ENCODE measurements around the gene ELOVL4.

The ELOVL4 gene

GRCh38 chr6:79911992-79912391 is 35.4 kb downstream of the ELOVL4 start:
- DNase-seq: no peak

DNA sequence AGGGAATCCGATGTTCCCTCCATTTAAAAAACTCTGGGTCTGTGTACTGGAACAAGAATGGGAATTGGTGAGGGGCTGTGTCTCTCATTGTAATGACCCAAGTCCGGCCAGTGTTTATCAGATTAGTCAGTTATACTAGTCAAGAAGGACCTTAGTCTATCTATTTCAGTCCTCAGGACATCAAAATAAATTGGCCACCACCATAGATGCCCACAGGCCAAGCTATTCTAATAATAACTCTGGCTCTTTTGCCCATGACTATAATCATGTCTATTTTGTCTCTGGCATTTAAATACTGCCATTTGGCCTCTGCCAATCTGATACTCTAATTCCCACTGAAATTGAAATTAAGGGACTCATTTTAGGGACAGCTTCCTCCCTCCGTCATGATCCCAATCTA is 37.8 kb downstream of the ELOVL4 start:
- no peak for DNase-seq

DNA sequence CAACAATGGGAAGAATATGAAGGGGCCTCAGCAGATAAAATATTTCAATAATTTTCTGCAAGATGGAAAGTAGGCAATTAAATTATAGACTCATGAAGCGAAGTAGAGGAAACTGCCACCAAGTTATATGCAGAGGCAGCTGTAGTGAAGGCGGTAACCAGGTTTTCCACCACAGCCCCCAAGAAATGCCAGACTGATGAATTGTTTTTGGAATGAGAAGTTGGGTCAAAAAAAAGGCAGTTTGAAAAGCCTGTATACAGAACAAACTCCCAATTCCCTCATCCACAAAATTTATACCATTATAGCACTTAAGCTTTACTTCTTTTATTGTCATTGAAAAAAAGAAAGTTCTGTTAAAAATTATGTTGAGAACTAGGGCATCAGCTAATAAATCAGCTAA is 45.3 kb downstream of the ELOVL4 start:
- no peak for DNase-seq

DNA sequence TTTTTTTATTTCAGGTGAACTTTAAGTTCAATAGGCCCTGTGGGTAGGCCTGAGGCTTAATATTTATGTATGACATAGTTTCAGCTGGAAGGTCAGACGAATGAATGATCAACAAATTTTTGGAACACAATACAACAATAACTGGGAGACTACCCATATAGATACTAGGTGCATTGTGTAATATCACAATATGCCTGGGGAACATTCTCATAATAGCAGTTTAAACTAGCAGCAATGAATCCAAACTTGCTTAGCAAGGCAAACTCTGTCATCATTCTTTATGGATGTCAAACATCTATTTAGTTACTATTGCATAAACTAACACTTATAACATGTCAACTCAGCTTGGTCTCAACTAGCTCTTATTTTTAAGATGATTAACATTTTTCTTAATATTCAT is 49.3 kb downstream of the ELOVL4 start:
- DNase-seq: no peak

GRCh38 chr6:79896075-79896449 is 51.3 kb downstream of the ELOVL4 start:
- DNase-seq: no peak

DNA sequence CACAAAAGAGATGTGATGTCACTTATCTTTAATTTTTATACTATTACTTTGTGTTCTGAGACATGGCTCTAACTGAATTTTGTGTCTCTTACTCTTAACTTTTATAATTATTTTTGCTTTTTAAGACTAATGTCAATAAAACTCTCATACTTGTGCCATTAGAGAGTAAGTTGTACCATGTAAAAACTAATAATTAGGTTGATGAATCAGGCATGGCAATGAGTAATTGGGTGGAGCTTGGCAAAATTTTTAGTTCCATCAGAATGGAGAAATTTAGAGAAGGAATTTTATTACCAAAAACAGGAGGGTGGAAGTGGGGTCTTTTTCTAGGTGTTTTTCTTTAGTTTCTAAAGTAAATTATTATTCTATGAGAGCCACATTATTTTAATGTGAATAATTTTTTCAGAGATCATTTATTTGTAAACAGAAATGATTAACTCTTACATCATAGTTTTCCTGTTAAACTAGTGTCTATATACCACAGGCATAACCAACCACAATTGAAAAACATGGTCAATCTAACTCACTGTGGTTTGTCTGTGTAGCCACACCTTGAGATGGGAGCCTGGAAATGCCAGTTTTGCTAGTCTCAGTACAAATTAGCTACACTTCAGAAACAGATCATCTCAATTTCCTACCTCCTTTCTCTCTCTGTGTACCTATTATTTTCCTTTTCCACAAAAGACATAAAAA is 51.8 kb downstream of the ELOVL4 start:
- no peak for DNase-seq

DNA sequence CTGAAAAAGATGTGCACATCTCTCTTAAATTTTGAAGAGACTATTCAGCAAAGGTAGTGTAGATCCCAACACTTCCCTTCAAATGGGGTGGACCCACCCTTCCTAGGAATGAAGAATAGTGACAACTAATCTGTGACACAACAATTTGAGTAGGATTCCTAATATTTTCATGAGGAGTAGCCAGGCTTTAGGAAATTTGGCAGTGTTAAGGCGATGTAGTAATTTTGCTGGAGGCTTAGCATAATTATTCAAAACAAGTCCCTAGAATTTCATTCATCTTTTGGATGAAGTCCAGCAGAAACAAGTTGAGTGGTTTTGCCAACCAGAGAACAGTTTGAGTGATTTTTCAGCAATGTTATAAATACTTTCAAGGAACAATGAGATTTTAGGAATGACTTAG is 52.4 kb downstream of the ELOVL4 start:
- no peak for DNase-seq

GRCh38 chr6:79888587-79888986 is 58.8 kb downstream of the ELOVL4 start:
- no peak for DNase-seq

GRCh38 chr6:79878142-79878748 is 69.1 kb downstream of the ELOVL4 start:
- DNase-seq: no peak

DNA sequence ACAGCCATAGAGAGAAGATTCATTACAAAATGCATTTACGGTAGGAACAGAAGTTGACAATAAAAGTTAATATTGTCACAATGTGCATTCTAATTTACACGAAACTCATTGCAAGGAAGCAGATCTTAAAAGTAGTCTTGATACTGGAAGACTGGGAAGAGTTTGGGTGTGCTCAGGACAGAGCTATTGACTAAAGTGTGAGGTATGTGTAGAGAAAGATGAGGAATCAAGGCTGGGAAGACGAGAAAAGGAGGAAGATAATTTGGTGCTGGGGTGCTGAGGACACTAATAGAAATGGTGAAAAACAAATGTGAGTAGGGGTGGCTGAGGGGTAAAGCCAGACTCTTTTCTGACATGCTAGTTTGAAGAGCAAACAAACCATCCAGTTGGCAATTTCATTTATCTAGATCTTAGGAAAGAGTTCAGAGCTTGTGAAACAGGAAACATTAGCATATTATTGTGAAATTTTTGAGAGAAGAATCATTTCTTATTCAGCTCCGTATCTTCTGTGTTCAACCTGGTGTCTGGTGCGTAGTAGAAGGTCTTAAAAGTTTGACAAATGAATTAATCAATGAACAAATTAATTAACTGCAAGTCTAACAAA is 72.7 kb downstream of the ELOVL4 start:
- no peak for DNase-seq

GRCh38 chr6:79872986-79873385 is 74.4 kb downstream of the ELOVL4 start:
- no peak for DNase-seq

DNA sequence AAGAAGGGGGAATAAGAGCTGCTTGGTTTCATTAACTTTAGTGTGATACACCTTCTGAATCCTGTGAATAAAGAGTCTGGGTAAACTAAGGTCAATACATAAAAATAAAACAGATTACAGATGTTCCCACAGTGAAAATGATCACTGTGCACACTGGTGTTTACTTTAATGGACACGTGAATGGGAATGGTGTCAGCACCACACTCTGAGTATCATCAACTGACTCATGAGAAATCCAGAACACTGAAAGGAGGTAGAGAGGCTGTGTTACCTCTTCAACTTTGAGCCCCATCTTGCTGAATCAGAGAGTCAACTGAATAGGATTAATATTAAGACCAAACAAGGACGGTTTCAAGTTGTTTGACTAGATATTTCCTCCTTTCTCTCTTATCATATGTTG is 75.0 kb downstream of the ELOVL4 start:
- DNase-seq: no peak

DNA sequence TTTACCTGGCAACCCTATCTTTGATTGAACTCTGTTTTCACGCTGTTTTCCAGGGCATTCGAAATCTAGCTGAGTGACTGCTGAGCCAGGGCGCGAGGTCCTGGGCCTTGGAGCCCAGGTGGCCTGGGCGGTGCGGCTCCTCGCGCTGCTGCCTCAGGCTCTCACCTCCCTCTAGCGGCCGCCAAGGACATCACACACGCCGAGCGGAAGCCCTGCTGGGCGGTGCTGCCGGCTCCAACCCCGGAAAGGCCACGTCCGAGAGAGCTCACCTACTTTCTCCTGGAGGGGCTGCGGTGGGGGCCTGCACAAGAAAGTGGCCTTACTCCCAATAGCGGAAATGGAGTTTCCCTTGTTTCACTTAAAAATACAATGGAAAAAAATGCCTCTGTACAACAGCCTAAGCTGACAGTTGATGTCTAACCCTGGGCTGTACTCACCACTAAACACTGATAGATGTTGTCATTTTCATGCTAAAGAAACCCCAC is 77.7 kb downstream of the ELOVL4 start:
- peak; percentile 74 for DNase-seq

DNA sequence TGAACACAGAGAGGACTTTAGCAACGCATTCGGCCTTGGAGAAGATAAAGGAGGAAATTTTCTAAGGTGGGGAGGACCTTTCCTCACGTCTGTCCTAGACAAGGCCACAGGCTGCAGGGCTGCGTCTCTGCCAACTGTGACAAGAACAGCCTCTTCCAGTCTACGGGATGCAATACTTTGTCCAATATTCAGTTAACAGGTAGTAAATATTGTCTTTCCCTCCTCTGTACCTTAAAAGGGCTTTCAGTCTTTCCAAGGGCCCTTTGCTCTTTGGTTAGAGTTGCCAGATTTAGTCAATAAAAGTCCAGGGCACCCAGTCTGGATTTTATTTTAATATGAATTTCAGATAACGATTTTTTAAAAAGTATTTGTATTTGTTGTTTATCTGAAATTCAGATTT is 78.2 kb downstream of the ELOVL4 start:
- DNase-seq: no peak

DNA sequence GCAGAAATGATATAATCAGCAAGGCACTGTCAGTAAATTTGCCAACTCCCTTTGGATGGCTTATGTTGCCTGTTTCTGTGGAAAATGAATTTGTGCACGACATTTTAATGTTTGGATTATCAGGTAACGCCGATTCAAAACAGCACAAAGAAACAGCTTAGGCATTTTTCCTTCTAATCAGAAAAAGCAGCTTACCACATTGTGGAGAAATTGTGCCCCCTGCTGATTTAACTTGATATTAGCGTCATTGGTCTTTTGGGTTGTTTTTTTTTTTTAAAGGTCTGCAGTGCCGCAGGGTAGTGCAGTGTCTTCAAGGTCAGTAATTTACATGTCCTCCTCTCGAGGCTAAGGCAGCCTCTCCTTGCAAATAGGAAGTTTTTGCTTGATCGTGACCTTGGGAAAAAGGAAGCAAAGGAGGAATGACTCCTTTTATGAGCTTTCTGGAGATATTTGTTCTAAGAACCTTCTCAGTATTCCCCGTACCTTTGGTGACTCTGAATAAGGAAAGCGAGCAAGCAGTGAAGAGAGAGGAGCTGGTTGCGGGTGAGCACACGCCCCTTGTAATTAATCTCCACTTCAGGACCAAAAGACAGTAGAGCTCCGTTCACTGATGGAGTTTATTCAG is 79.1 kb downstream of the ELOVL4 start:
- no peak for DNase-seq
